Measurements from ENCODE around the gene ZNF398. TPM values are rescaled to one million over a fixed set of nuclear protein-coding genes. Genes with fewer than 3 reads are reported as not detected.

ZNF398 gene
- total RNA-seq, 2 experiments from 2014 or later = 7.2 to 8.7 TPM

DNA sequence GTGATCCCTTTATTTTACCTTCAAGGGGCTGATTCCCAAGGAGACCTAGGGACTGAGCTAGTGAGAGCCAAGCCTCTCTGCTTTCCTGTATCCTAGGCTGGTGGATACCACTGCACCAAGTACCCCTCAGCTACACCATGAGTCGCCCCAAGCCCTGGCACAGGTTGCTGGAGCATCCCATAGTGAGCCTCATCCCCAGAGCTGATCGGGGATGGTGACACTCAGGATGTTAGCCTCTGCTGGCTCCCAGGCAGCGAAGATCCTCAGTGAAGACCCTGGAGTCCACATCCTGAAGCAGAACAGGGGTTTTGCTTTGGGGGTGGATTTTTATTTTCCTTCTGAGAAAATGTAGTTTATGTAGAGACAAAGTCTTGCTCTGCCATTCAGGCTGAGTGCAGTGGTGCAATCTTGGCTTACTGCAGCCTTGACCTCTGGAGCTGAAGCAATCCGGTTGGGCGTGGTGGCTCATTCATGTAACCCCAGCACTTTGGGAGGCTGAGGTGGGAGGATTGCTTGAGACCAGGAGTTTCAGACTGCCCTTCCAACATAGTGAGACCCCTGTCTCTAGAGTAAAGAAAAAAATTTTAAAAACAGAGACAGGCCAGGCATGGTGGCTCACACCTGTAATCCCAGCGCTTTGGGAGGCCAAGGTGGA, 79.7 kb downstream of the ZNF398 start:
- ChIA-PET CTCF (no interaction called here), POLR2A (interaction anchor here (1.3 kb wide), 1 partner anchor 12 kb away, joined by 4 read pairs; no protein-coding TSS in a partner anchor)
- H3K4me1 Mint-ChIP-seq (ENCODE audit: low read depth) = no peaks in the 10 kb centered on the region
- intact Hi-C loops (cut with micrococcal nuclease) = no loop called here
- no peak overlapping the region for H3K27ac Mint-ChIP-seq
- ATAC-seq = no peak
- peaks cover 26% of the 10 kb centered on the region for H3K36me3 Mint-ChIP-seq (ENCODE audit: low read depth)
- TF ChIP-seq CTCF (IDR thresholded peaks at IDR 0.05) = no peak
- peaks cover 2% of the 10 kb centered on the region for H3K27me3 Mint-ChIP-seq
- DNase-seq = no peak
- no peak overlapping the region for H3K4me3 Mint-ChIP-seq
- no peaks in the 10 kb centered on the region for H3K9me3 Mint-ChIP-seq

DNA sequence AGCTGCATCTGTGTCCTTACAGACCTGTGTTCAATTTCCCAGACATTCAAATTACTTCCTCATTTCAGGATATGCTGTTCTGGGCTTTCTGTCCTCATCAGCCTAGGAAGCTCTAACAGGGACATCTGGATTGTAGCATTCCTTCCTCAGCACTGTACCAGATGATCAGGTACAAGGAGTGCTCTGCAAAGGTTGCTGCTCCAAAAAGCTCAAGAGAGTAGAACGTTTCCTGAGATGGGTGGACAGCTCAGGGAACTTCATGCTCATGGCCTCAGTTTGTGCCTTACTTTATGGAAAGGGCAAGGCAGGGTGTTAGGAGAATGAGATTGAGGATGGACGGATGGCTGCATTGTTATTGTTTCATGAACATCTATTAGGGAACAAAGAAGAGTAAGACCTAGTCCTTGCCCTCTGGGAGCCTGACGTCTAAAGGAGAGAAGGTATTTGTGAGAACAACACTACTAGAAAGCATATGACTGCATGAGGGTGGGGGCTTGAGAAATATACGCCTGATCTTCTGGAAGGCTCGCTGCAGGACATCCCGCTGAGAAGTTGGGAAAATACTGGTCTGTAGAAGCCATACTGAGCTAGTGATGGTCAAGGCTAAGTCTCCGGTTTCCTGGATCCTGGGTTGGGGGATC, 81.7 kb downstream of the ZNF398 start:
- H3K27me3 Mint-ChIP-seq = peaks cover 2% of the 10 kb centered on the region
- CTCF ChIA-PET = interaction anchor here (0.7 to 2.0 kb wide), 3 partner anchors 10 to 55 kb away, joined by 3 to 6 read pairs (median 3); no protein-coding TSS in a partner anchor
- POLR2A ChIA-PET = interaction anchor here (0.9 to 1.1 kb wide), 3 partner anchors 10 to 288 kb away, joined by 3 to 4 read pairs (median 3); no protein-coding TSS in a partner anchor
- DNase-seq (no peak), ATAC-seq (no peak)
- H3K4me1 Mint-ChIP-seq (ENCODE audit: low read depth) = no peaks in the 10 kb centered on the region
- intact Hi-C loops (cut with micrococcal nuclease) = no loop called here
- TF ChIP-seq CTCF (IDR thresholded peaks at IDR 0.05) = no peak
- no peak overlapping the region for H3K27ac Mint-ChIP-seq
- no peaks in the 10 kb centered on the region for H3K9me3 Mint-ChIP-seq
- no peak overlapping the region for H3K4me3 Mint-ChIP-seq
- peaks cover 16% of the 10 kb centered on the region for H3K36me3 Mint-ChIP-seq (ENCODE audit: low read depth)

- Mint-ChIP-seq H3K27ac (no peak overlapping the region), H3K9me3 (no peaks in the 10 kb centered on the region), H3K4me3 (no peak overlapping the region), H3K27me3 (peaks cover 5% of the 10 kb centered on the region), H3K36me3 (ENCODE audit: low read depth) (peaks cover 13% of the 10 kb centered on the region), H3K4me1 (ENCODE audit: low read depth) (no peaks in the 10 kb centered on the region)
- ChIA-PET CTCF (interaction anchor here (0.7 to 2.0 kb wide), 3 partner anchors 11 to 54 kb away, joined by 3 to 6 read pairs (median 3); no protein-coding TSS in a partner anchor), POLR2A (interaction anchor here (0.9 to 1.2 kb wide), 4 partner anchors 9 to 288 kb away, joined by 3 to 6 read pairs (median 4); partner anchors contain the start of gene ZNF212)
- no peak for TF ChIP-seq CTCF (IDR thresholded peaks at IDR 0.05)
- intact Hi-C loops (cut with micrococcal nuclease) = no loop called here
- ATAC-seq (peak; percentile 27), DNase-seq (no peak)
Measured at GRCh38 chr7:149229526-149229925, 82.3 kb downstream of the ZNF398 start.

DNA sequence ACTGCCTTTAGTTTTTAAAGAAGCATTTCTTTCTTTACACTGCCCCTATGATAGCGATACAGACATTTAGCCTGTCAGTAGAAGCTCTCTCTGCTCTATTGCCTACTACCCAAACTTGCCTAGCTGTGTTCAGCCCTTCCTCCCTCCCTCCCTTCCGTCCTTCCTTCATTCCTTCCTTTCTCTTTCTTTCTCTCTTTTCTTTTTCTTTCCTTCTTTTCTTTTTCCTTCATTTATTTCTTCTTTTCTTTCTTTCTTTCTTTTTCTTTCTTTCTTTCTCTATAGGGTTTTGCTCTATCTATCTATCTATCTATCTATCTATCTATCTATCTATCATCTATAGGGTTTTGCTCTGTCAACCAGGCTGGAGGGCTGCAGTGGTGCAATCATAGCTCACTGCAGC, 85.1 kb downstream of the ZNF398 start:
- no peak overlapping the region for H3K27ac Mint-ChIP-seq
- peaks cover 5% of the 10 kb centered on the region for H3K27me3 Mint-ChIP-seq
- H3K4me1 Mint-ChIP-seq (ENCODE audit: low read depth) = no peaks in the 10 kb centered on the region

More for the DNA sequence above, 85.1 kb downstream of the ZNF398 start:
- intact Hi-C loops (cut with micrococcal nuclease) = no loop called here
- POLR2A ChIA-PET = no interaction called here
- Mint-ChIP-seq H3K36me3 (ENCODE audit: low read depth) (no peaks in the 10 kb centered on the region), H3K4me3 (no peak overlapping the region), H3K9me3 (no peaks in the 10 kb centered on the region)
- ATAC-seq (no peak), DNase-seq (no peak)
- CTCF ChIA-PET = interaction anchor here (1.4 to 1.7 kb wide), 3 partner anchors 10 to 37 kb away, joined by 3 to 4 read pairs (median 3); partner anchors contain the start of gene ZNF282
- TF ChIP-seq CTCF (IDR thresholded peaks at IDR 0.05) = no peak

Other genes with a start within 250 kb of the ZNF398 start
- gene PDIA4, start 118.9 kb upstream of the ZNF398 start, total RNA-seq = 10 to 100 TPM; 72.6 to 75.7 TPM
- 1 to 10 TPM; 4.0 to 4.3 TPM for gene ZNF786, start 56.7 kb upstream of the ZNF398 start, total RNA-seq
- gene ZNF425, start 21.1 kb upstream of the ZNF398 start, total RNA-seq = under 1 TPM; 0.22 to 0.29 TPM
- gene ZNF282, start 48.1 kb downstream of the ZNF398 start, total RNA-seq = 10 to 100 TPM; 29.3 to 29.7 TPM
- 10 to 100 TPM; 10.5 to 13.4 TPM for gene ZNF212, start 92.2 kb downstream of the ZNF398 start, total RNA-seq
- 10 to 100 TPM; 13.2 to 13.4 TPM for gene ZNF783, start 114.7 kb downstream of the ZNF398 start, total RNA-seq